Upper lobe of left lung (tissue), 6 donors: Measurements from ENCODE around the gene PCYT1A. TPM values are rescaled to one million over a fixed set of nuclear protein-coding genes. Genes with fewer than 3 reads are reported as not detected.

Source experiments
- ATAC-seq, 2 donors: fragments of 200-7000 bp; cut with Tn5 transposase; one replicate each; pipeline ENCODE4 v1.9.1; 2022; ENCODE audit warnings: mild to moderate bottlenecking in 2 of 2, moderate library complexity in 2 of 2; ENCODE audit not compliant: low FRiP score in 2 of 2
- DNase-seq, 2 donors: peaks; one replicate each; pipeline ENCODE4 v3.0.0-alpha.2; 2019 to 2020
- H3K27ac ChIP-seq, 4 donors: fragments of 200-600 bp; sonication (generic); one replicate each; pipeline ENCODE4 v1.5.1; 2016 to 2019
- H3K27me3 ChIP-seq, 4 donors: fragments of 200-600 bp; sonication (generic); one replicate each; pipeline ENCODE4 v1.5.1; 2017 to 2019
- H3K36me3 ChIP-seq, 4 donors: fragments of 200-600 bp; sonication (generic); one replicate each; pipeline ENCODE4 v1.5.1; 2016 to 2019
- H3K4me1 ChIP-seq, 4 donors: fragments of 200-600 bp; sonication (generic); one replicate each; pipeline ENCODE4 v1.5.1; 2018 to 2019
- H3K4me3 ChIP-seq, 4 donors: fragments of 200-600 bp; sonication (generic); one replicate each; pipeline ENCODE4 v1.5.1; 2017 to 2019; ENCODE audit warnings: mild to moderate bottlenecking in 2 of 4, moderate library complexity in 1 of 4
- H3K9me3 ChIP-seq, 4 donors: fragments of 200-600 bp; sonication (generic); one replicate each; pipeline ENCODE4 v1.5.1; 2018 to 2019
- CTCF ChIP-seq, 6 experiments: fragments of 450-650 bp in 4 of 6; fragments of 200-600 bp in 2 of 6; sonication (generic) in 2 of 6; IDR thresholded peaks; one replicate each; pipeline ENCODE4 v1.5.1; 2016 to 2019; ENCODE audit warnings: antibody characterized with exemption in 6 of 6
- EP300 ChIP-seq, 4 donors: sonication (generic); formaldehyde crosslinking; IDR thresholded peaks; one replicate each; pipeline ENCODE4 v1.5.1; 2017; ENCODE audit warnings: antibody characterized with exemption in 4 of 4, control low read depth in 2 of 4
- POLR2A ChIP-seq, 4 donors: fragments of 450-650 bp; IDR thresholded peaks; one replicate each; pipeline ENCODE4 v1.5.1; 2016 to 2017; ENCODE audit warnings: antibody characterized with exemption in 4 of 4, mild to moderate bottlenecking in 2 of 4
- POLR2AphosphoS5 ChIP-seq, 2 donors: sonication (generic); formaldehyde crosslinking; IDR thresholded peaks; one replicate each; pipeline ENCODE4 v1.5.1; 2017; ENCODE audit warnings: antibody characterized with exemption in 2 of 2
- WGBS, 2 donors: methylation state at CpG; one replicate each; pipeline ENCODE4 v1.1.5; 2017 to 2018; 5-methylcytosine and 5-hydroxymethylcytosine counted together
- small RNA-seq, 4 donors: library from RNA; depleted of rRNA; stranded (forward); fragments of <200 nt; gene quantifications; one replicate each; pipeline ENCODE3, GENCODE V24; 2016
- total RNA-seq, 6 donors: library from RNA; depleted of rRNA in 4 of 6; stranded (reverse); fragments of >200 nt in 4 of 6; gene quantifications; one replicate each; pipeline versions ENCODE4 v1.1.0 to v1.2.1, GENCODE V29; 2016 to 2021
- donor health status: DM: no; HTN: no; CAD: no; lungs with moderate emphysema.
- donor health status: DM: no; HTN: yes; CAD: no; lungs with severe emphysema.

PCYT1A gene
- total RNA-seq, 6 donors from 2014 or later: 51.6 to 75.2 (median 68.5) TPM

GRCh38 chr3:196181127-196181546 lies 106.4 kb downstream of the PCYT1A start:
- 76 to 78% methylated on average over 10 of the region's 10 CpGs for WGBS, 2 donors
- H3K4me1 ChIP-seq: peaks cover 0 to 5% (median 2%) of the 10 kb centered on the region in 4 donors

DNA sequence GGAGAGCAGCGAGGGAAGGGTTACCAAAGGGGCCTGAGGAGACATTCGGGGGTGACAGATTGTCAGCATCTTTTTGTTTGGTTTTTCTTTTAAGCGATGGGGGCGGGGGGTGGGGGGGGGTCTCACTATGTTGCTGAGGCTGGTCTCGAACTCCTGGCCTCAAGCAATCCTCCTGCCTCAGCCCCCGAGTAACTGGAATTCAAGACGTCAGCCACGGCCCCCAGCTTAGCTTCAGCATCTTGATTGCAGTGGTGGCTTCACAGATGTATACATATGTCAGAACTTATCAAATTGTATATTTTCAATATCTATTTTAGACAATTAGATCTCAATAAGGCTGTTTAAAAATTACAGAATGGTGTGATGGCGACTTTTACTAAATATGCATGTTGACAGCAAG lies 107.2 kb downstream of the PCYT1A start:
- TF ChIP-seq EP300 (IDR thresholded peaks at IDR 0.05) (no peak), CTCF (IDR thresholded peaks at IDR 0.05) (no peak), POLR2A (IDR thresholded peaks at IDR 0.05) (no peak), POLR2AphosphoS5 (IDR thresholded peaks at IDR 0.05) (no peak)
- 76 to 87% methylated on average over 9 of the region's 9 CpGs for WGBS, 2 donors
- Histone ChIP-seq H3K4me1 (peaks cover 0 to 5% (median 2%) of the 10 kb centered on the region in 4 donors), H3K9me3 (no peaks in the 10 kb centered on the region), H3K27ac (peak overlapping the region in 3 of 4 donors; percentile 24 to 68 (median 27)), H3K36me3 (no peaks in the 10 kb centered on the region), H3K27me3 (no peaks in the 10 kb centered on the region), H3K4me3 (no peak overlapping the region)
- no peak for DNase-seq
- ATAC-seq: no peak

More at GRCh38 chr3:196181127-196181546, 106.4 kb downstream of the PCYT1A start:
- H3K27me3 ChIP-seq: no peaks in the 10 kb centered on the region
- DNase-seq (no peak), ATAC-seq (no peak)
- no peaks in the 10 kb centered on the region for H3K9me3 ChIP-seq
- TF ChIP-seq POLR2AphosphoS5 (IDR thresholded peaks at IDR 0.05): no peak
- TF ChIP-seq EP300 (IDR thresholded peaks at IDR 0.05): no peak
- no peak for TF ChIP-seq POLR2A (IDR thresholded peaks at IDR 0.05)
- TF ChIP-seq CTCF (IDR thresholded peaks at IDR 0.05): no peak
- peak overlapping the region in 1 of 4 donors; percentile 26 for H3K27ac ChIP-seq
- no peaks in the 10 kb centered on the region for H3K36me3 ChIP-seq
- no peak overlapping the region for H3K4me3 ChIP-seq

Small RNAs within 50 kb of the gene (small RNA-seq; reads per million reads assigned to genes)
- gene AC069257.2: 0 reads per million in 4 donors
- 0 reads per million in 4 donors for gene RF00019

Other genes with a start within 250 kb of the PCYT1A start
- 100 to 1,000 TPM in 5 of 6 donors, 10 to 100 TPM in 1; 66.0 to 323 (median 234) TPM for gene TFRC, start 205.6 kb downstream of the PCYT1A start, total RNA-seq
- gene ZDHHC19, start 76.3 kb downstream of the PCYT1A start, total RNA-seq: 1 to 10 TPM in 2 of 6 donors, not detected in 4; 1.4 to 3.1 TPM
- 1 to 10 TPM in 3 of 6 donors, under 1 TPM in 3; 0.89 to 3.2 (median 1.1) TPM for gene SLC51A, start 71.2 kb downstream of the PCYT1A start, total RNA-seq
- 10 to 100 TPM in 1 of 6 donors, 1 to 10 TPM in 5; 2.3 to 10.4 (median 4.4) TPM for gene DYNLT2B, start 30.5 kb upstream of the PCYT1A start, total RNA-seq
- 10 to 100 TPM in 1 of 6 donors, 1 to 10 TPM in 5; 1.0 to 23.1 (median 4.6) TPM for gene TM4SF19, start 50.7 kb upstream of the PCYT1A start, total RNA-seq
- gene UBXN7, start 144.7 kb upstream of the PCYT1A start, total RNA-seq: 10 to 100 TPM in 5 of 6 donors, 1 to 10 TPM in 1; 8.7 to 45.5 (median 28.2) TPM
- 10 to 100 TPM; 22.2 to 33.5 (median 26.6) TPM for gene RNF168, start 216.0 kb upstream of the PCYT1A start, total RNA-seq
- gene SMCO1, start 227.6 kb upstream of the PCYT1A start, total RNA-seq: not detected